Medulla oblongata (tissue), 1 donor: ENCODE results near the gene TAAR8.
"Not testable (repeated sequence)": the region's sequence is repeated elsewhere in the genome, so short reads cannot be mapped to it uniquely, and the experiment has no call there.

Source experiments
- DNase-seq: peaks from one replicate; pipeline ENCODE4 v3.0.0-alpha.2; 2015; ENCODE audit errors: extremely low spot score

The TAAR8 gene

GRCh38 chr6:132548746-132549463, 3.6 kb upstream of the TAAR8 start:
- DNase-seq = no peak

GRCh38 chr6:132551214-132551613, 1.3 kb upstream of the TAAR8 start:
- no peak for DNase-seq

- DNase-seq = not testable (repeated sequence)
These were observed 7.6 kb downstream of the TAAR8 start for GRCh38 chr6:132560087-132560486.

GRCh38 chr6:132566404-132566803, 13.9 kb downstream of the TAAR8 start:
- DNase-seq = no peak

GRCh38 chr6:132567566-132567965, 15.1 kb downstream of the TAAR8 start:
- DNase-seq = no peak

GRCh38 chr6:132568611-132569010, 16.1 kb downstream of the TAAR8 start:
- peak; percentile 17 for DNase-seq

GRCh38 chr6:132569170-132569569, 16.7 kb downstream of the TAAR8 start:
- peak; percentile 89 for DNase-seq

- DNase-seq = peak; percentile 50
These were observed 17.8 kb downstream of the TAAR8 start, which contains the start of gene TAAR6 for GRCh38 chr6:132570221-132570777. Gene TAAR6, plus strand, starts transcription at chr6:132570322. Its CDS starts 0 bp downstream, at chr6:132570322.

GRCh38 chr6:132571774-132572173, 19.3 kb downstream of the TAAR8 start:
- DNase-seq = no peak

- no peak for DNase-seq
These were observed 32.2 kb downstream of the TAAR8 start for GRCh38 chr6:132584698-132585097.

- no peak for DNase-seq
These were observed 35.0 kb downstream of the TAAR8 start for GRCh38 chr6:132587424-132587823.

GRCh38 chr6:132589454-132589853, 37.0 kb downstream of the TAAR8 start, which contains the start of gene TAAR5:
Gene TAAR5, minus strand, starts transcription at chr6:132589741. Its CDS starts 55 bp downstream, at chr6:132589686.
- no peak for DNase-seq

- DNase-seq = no peak
These were observed 37.9 kb downstream of the TAAR8 start for GRCh38 chr6:132590362-132590761.

GRCh38 chr6:132592855-132593254, 40.4 kb downstream of the TAAR8 start:
- DNase-seq = no peak

GRCh38 chr6:132596201-132596600, 43.7 kb downstream of the TAAR8 start:
- no peak for DNase-seq

GRCh38 chr6:132598473-132598872, 46.0 kb downstream of the TAAR8 start:
- no peak for DNase-seq

- DNase-seq = not testable (repeated sequence)
These were observed 48.4 kb downstream of the TAAR8 start for GRCh38 chr6:132600900-132601299.
